ENCODE results near the gene NTN4.

The NTN4 gene

GRCh38 chr12:95633732-95634465, 156.7 kb downstream of the NTN4 start:
- TF ChIP-seq, protein P1, sequence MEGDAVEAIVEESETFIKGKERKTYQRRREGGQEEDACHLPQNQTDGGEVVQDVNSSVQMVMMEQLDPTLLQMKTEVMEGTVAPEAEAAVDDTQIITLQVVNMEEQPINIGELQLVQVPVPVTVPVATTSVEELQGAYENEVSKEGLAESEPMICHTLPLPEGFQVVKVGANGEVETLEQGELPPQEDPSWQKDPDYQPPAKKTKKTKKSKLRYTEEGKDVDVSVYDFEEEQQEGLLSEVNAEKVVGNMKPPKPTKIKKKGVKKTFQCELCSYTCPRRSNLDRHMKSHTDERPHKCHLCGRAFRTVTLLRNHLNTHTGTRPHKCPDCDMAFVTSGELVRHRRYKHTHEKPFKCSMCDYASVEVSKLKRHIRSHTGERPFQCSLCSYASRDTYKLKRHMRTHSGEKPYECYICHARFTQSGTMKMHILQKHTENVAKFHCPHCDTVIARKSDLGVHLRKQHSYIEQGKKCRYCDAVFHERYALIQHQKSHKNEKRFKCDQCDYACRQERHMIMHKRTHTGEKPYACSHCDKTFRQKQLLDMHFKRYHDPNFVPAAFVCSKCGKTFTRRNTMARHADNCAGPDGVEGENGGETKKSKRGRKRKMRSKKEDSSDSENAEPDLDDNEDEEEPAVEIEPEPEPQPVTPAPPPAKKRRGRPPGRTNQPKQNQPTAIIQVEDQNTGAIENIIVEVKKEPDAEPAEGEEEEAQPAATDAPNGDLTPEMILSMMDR (IDR thresholded peaks at IDR 0.05; ENCODE audit: borderline replicate concordance, control extremely low read depth, extremely low read depth, insufficient read depth, missing control alignments) = no peak
- in situ Hi-C loops (cut with MboI; ENCODE audit: low sequenced_read_pairs, unreplicated experiment) = no loop called here

DNA sequence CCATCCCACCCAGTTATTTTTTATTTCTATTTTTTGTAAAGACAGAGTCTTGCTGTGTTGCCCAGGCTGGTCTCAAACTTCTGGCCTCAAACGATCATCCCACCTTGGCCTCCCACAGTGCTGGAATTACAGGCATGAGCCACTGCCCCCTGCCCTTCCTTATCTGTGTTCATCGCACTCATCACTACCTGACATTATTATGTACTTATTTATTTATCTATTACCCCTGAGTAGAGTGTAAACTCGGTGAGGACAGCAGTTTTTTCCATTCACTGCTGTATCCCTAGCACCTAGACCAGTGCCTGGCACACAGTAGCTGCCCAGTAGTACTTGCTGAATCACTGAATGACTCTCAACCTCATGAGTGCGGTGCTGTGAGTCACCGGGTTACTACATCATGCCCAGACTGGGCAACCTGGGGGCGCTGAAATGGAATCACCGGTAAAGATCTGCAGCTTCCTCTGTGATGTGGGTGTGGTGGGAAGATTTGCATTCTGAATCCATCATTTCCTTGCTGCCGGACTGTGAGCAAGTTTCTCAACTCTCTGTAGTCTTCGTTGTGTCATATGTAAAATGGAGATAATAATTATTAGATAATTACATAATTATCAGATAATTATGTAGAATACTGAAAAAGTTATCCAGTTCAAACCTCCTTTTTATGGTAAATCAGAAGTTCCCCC, 157.4 kb downstream of the NTN4 start:
- in situ Hi-C loops (cut with MboI; ENCODE audit: low sequenced_read_pairs, unreplicated experiment) = no loop called here
- TF ChIP-seq, protein P1 (IDR thresholded peaks at IDR 0.05; ENCODE audit: borderline replicate concordance, control extremely low read depth, extremely low read depth, insufficient read depth, missing control alignments) = no peak
- no peak for DNase-seq (ENCODE audit: low spot score)

More at GRCh38 chr12:95633732-95634465, 156.7 kb downstream of the NTN4 start:
- no peak for DNase-seq (ENCODE audit: low spot score)

- TF ChIP-seq, protein P1 (IDR thresholded peaks at IDR 0.05; ENCODE audit: borderline replicate concordance, control extremely low read depth, extremely low read depth, insufficient read depth, missing control alignments) = no peak
- in situ Hi-C loops (cut with MboI; ENCODE audit: low sequenced_read_pairs, unreplicated experiment) = no loop called here
- no peak for DNase-seq (ENCODE audit: low spot score)
These were observed 160.1 kb downstream of the NTN4 start for GRCh38 chr12:95630496-95630895.

- in situ Hi-C loops (cut with MboI; ENCODE audit: low sequenced_read_pairs, unreplicated experiment) = loop anchor here (10.0 kb wide), 1 partner anchor 185 kb away; no protein-coding TSS in a partner anchor
- TF ChIP-seq, protein P1 (IDR thresholded peaks at IDR 0.05; ENCODE audit: borderline replicate concordance, control extremely low read depth, extremely low read depth, insufficient read depth, missing control alignments) = no peak
- DNase-seq (ENCODE audit: low spot score) = no peak
These were observed 161.2 kb downstream of the NTN4 start for GRCh38 chr12:95629392-95629791.

DNA sequence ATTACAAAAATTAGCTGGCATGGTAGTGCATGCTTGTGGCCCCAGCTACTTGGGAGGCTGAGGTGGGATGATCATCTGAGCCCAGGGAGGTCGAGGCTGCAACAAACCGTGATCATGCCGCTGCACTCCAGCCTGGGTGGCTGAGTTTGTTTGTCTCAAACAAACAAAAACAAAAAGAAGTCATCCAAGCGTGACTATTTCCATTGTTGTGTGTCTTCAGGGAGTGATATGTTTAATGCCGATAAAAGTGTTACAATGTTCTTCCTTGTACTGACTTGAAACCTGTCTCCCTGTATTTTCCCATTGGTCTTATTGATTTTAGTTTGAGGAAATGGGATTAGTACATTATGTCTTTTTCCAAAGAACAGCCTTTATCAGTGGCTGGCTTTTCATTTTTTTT, 163.7 kb downstream of the NTN4 start:
- in situ Hi-C loops (cut with MboI; ENCODE audit: low sequenced_read_pairs, unreplicated experiment) = loop anchor here (10.0 kb wide), 1 partner anchor 188 kb away; no protein-coding TSS in a partner anchor
- DNase-seq (ENCODE audit: low spot score) = no peak

DNA sequence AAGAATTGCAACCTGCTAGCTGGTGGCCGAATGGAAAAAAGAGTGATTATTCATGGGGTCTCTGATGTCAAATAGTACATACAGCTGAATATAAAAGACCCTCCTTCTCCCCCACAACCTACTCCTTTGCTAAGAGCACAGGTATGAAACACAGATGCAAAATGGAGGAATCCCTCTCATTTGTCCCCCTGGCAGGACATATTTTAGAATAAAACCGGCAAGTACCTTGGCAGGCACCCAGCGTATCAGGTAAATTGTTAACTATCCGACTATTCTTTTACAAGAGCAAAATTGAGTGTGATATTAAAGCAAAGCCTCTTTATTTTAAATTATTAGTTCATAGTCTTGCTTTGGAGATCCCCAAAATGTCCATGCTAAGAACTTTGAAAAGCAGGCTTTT, 165.6 kb downstream of the NTN4 start:
- no peak for DNase-seq (ENCODE audit: low spot score)
- in situ Hi-C loops (cut with MboI; ENCODE audit: low sequenced_read_pairs, unreplicated experiment) = loop anchor here (10.0 kb wide), 1 partner anchor 190 kb away; no protein-coding TSS in a partner anchor
- TF ChIP-seq, protein P1 (IDR thresholded peaks at IDR 0.05; ENCODE audit: borderline replicate concordance, control extremely low read depth, extremely low read depth, insufficient read depth, missing control alignments) = no peak

More for the DNA sequence above, 163.7 kb downstream of the NTN4 start:
- TF ChIP-seq, protein P1 (IDR thresholded peaks at IDR 0.05; ENCODE audit: borderline replicate concordance, control extremely low read depth, extremely low read depth, insufficient read depth, missing control alignments) = no peak

Data from GM13976 (cell line).